ENCODE measurements around the gene CUZD1.

The CUZD1 gene

GRCh38 chr10:122812751-122813150, 32.9 kb downstream of the CUZD1 start:
- DNase-seq = no peak

GRCh38 chr10:122802282-122802681, 43.4 kb downstream of the CUZD1 start:
- no peak for DNase-seq

GRCh38 chr10:122798704-122799231, 46.9 kb downstream of the CUZD1 start:
- DNase-seq = no peak

DNA sequence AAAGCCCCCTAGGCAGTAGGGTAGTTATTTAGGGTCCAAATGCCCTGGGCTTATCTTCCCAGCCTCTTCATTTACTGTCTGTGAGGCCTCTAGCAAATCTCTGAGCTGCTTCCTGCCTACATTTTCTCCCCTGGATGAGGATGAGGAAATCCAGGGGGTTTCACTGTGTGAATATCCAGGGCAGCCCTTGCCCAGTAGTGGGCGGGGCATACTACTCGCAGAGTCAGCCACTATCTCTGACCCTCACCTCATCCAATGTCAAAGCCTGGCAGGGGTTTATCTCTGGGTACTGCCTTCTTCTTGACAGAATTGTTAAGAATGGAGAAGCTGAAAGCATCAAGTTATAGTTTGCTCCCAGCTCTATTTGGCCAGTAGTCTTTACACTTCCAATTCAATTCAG, 48.9 kb downstream of the CUZD1 start:
- no peak for DNase-seq

- DNase-seq = no peak
Measured at GRCh38 chr10:122795924-122796323, 49.7 kb downstream of the CUZD1 start.

- DNase-seq = no peak
Measured at GRCh38 chr10:122786269-122786668, 59.4 kb downstream of the CUZD1 start.

DNA sequence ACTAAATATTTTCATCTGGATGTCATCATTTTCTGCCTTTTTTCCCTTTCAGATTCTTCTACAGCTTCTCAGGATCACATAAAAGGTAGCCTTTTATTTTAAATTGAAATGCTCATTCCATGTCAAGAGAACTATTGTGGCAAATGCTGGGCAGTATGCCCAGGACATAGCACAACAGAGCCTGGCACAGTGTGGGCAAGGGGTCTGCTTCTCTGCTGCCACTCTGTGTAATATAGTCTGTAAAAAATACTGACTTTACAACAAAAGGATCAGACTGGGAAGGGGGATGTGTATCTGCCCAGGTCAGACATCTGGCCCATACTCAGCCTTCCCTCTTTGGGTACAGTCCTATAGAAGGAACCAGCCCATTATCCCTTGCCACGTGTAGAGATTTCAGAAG, 62.7 kb downstream of the CUZD1 start:
- no peak for DNase-seq

Data from CD4-positive, alpha-beta T cell treated with Interleukin-1 beta for 1 hour (primary cell).